IPS-18a (cell line): Measurements from ENCODE around the gene PPFIA2.
"Not testable (repeated sequence)": the region's sequence is repeated elsewhere in the genome, so short reads cannot be mapped to it uniquely, and the experiment has no call there.

Experiments used
- H3K27ac ChIP-seq: one replicate; pipeline ENCODE4 v1.5.1; 2013; ENCODE audit warnings: low read length
- H3K27me3 ChIP-seq: one replicate; pipeline ENCODE4 v1.6.1; 2013; ENCODE audit warnings: mild to moderate bottlenecking, low read length; ENCODE audit not compliant: control insufficient read depth, insufficient read depth
- H3K36me3 ChIP-seq: one replicate; pipeline ENCODE4 v1.6.1; 2013; ENCODE audit warnings: low read depth, low read length; ENCODE audit not compliant: control insufficient read depth
- H3K4me1 ChIP-seq: one replicate; pipeline ENCODE4 v1.6.1; 2013; ENCODE audit warnings: low read depth, low read length; ENCODE audit not compliant: control insufficient read depth
- H3K4me3 ChIP-seq: one replicate; pipeline ENCODE4 v1.5.1; 2013; ENCODE audit warnings: low read length
- H3K9ac ChIP-seq: one replicate; pipeline ENCODE4 v1.6.1; 2013; ENCODE audit warnings: mild to moderate bottlenecking, low read length, moderate library complexity
- H3K9me3 ChIP-seq: one replicate; pipeline ENCODE4 v1.6.1; 2013; ENCODE audit warnings: low read depth, low read length; ENCODE audit not compliant: control insufficient read depth

The PPFIA2 gene

GRCh38 chr12:81591256-81591655 is 167.9 kb downstream of the PPFIA2 start:
- Histone ChIP-seq H3K9ac (no peak overlapping the region), H3K4me3 (no peak overlapping the region), H3K9me3 (no peaks in the 10 kb centered on the region), H3K4me1 (no peaks in the 10 kb centered on the region), H3K36me3 (no peaks in the 10 kb centered on the region), H3K27ac (no peak overlapping the region), H3K27me3 (no peaks in the 10 kb centered on the region)

GRCh38 chr12:81590703-81591102 is 168.4 kb downstream of the PPFIA2 start:
- H3K27me3 ChIP-seq, H3K4me1 ChIP-seq, H3K36me3 ChIP-seq, H3K9me3 ChIP-seq, H3K9ac ChIP-seq, H3K4me3 ChIP-seq, H3K27ac ChIP-seq: not testable (repeated sequence)

GRCh38 chr12:81588235-81589008 is 170.7 kb downstream of the PPFIA2 start:
- H3K4me1 ChIP-seq = no peaks in the 10 kb centered on the region
- no peak overlapping the region for H3K27ac ChIP-seq
- no peak overlapping the region for H3K9ac ChIP-seq
- H3K27me3 ChIP-seq = no peaks in the 10 kb centered on the region
- H3K4me3 ChIP-seq = no peak overlapping the region
- H3K9me3 ChIP-seq = no peaks in the 10 kb centered on the region
- H3K36me3 ChIP-seq = no peaks in the 10 kb centered on the region

- Histone ChIP-seq H3K9ac (no peak overlapping the region), H3K27me3 (no peaks in the 10 kb centered on the region), H3K27ac (no peak overlapping the region), H3K9me3 (no peaks in the 10 kb centered on the region), H3K4me3 (no peak overlapping the region), H3K36me3 (no peaks in the 10 kb centered on the region), H3K4me1 (no peaks in the 10 kb centered on the region)
Measured at GRCh38 chr12:81585787-81586186, 173.4 kb downstream of the PPFIA2 start.

GRCh38 chr12:81573228-81573627 is 185.9 kb downstream of the PPFIA2 start:
- H3K9me3 ChIP-seq = no peaks in the 10 kb centered on the region
- no peak overlapping the region for H3K9ac ChIP-seq
- H3K4me1 ChIP-seq = no peaks in the 10 kb centered on the region
- no peak overlapping the region for H3K4me3 ChIP-seq
- no peaks in the 10 kb centered on the region for H3K27me3 ChIP-seq
- no peak overlapping the region for H3K27ac ChIP-seq
- H3K36me3 ChIP-seq = no peaks in the 10 kb centered on the region

- no peak overlapping the region for H3K27ac ChIP-seq
Measured at GRCh38 chr12:81572411-81572810, 186.7 kb downstream of the PPFIA2 start.

GRCh38 chr12:81570234-81570633 is 188.9 kb downstream of the PPFIA2 start:
- Histone ChIP-seq H3K4me1 (no peaks in the 10 kb centered on the region), H3K27me3 (no peaks in the 10 kb centered on the region), H3K9me3 (no peaks in the 10 kb centered on the region), H3K36me3 (no peaks in the 10 kb centered on the region), H3K27ac (no peak overlapping the region), H3K4me3 (no peak overlapping the region), H3K9ac (no peak overlapping the region)

More at GRCh38 chr12:81572411-81572810, 186.7 kb downstream of the PPFIA2 start:
- H3K4me1 ChIP-seq = no peaks in the 10 kb centered on the region
- no peaks in the 10 kb centered on the region for H3K27me3 ChIP-seq
- no peaks in the 10 kb centered on the region for H3K36me3 ChIP-seq
- H3K9me3 ChIP-seq = no peaks in the 10 kb centered on the region
- no peak overlapping the region for H3K9ac ChIP-seq
- H3K4me3 ChIP-seq = no peak overlapping the region

GRCh38 chr12:81564237-81564636 is 194.9 kb downstream of the PPFIA2 start:
- no peak overlapping the region for H3K27ac ChIP-seq
- H3K4me1 ChIP-seq = no peaks in the 10 kb centered on the region
- H3K4me3 ChIP-seq = no peak overlapping the region
- no peak overlapping the region for H3K9ac ChIP-seq
- no peaks in the 10 kb centered on the region for H3K27me3 ChIP-seq
- H3K36me3 ChIP-seq = no peaks in the 10 kb centered on the region
- no peaks in the 10 kb centered on the region for H3K9me3 ChIP-seq

- Histone ChIP-seq H3K27ac (no peak overlapping the region), H3K9me3 (no peaks in the 10 kb centered on the region), H3K4me3 (no peak overlapping the region), H3K9ac (no peak overlapping the region), H3K27me3 (no peaks in the 10 kb centered on the region), H3K36me3 (no peaks in the 10 kb centered on the region), H3K4me1 (no peaks in the 10 kb centered on the region)
Measured at GRCh38 chr12:81558031-81558430, 201.1 kb downstream of the PPFIA2 start.

- Histone ChIP-seq H3K9me3 (no peaks in the 10 kb centered on the region), H3K36me3 (no peaks in the 10 kb centered on the region), H3K27ac (no peak overlapping the region), H3K27me3 (no peaks in the 10 kb centered on the region), H3K9ac (no peak overlapping the region), H3K4me1 (peaks cover 3% of the 10 kb centered on the region), H3K4me3 (no peak overlapping the region)
Measured at GRCh38 chr12:81546811-81547210, 212.3 kb downstream of the PPFIA2 start.

- H3K9ac ChIP-seq = no peak overlapping the region
- H3K27ac ChIP-seq = no peak overlapping the region
- H3K4me3 ChIP-seq = no peak overlapping the region
- no peaks in the 10 kb centered on the region for H3K36me3 ChIP-seq
- no peaks in the 10 kb centered on the region for H3K9me3 ChIP-seq
- H3K27me3 ChIP-seq = no peaks in the 10 kb centered on the region
- peaks cover 3% of the 10 kb centered on the region for H3K4me1 ChIP-seq
Measured at GRCh38 chr12:81543621-81544139, 215.5 kb downstream of the PPFIA2 start.
